Activated CD8-positive, alpha-beta memory T cell treated with anti-CD3 and anti-CD28 coated beads, Interleukin-2, amount 50 U/mL, for 1 hour (primary cell): ENCODE measurements around the gene VPS4A.
"Not testable (repeated sequence)": the region's sequence is repeated elsewhere in the genome, so short reads cannot be mapped to it uniquely, and the experiment has no call there.

Experiments used
- DNase-seq: peaks from one replicate; pipeline ENCODE4 v3.0.0-alpha.2; 2020; ENCODE audit errors: extremely low read depth

Gene VPS4A

DNA sequence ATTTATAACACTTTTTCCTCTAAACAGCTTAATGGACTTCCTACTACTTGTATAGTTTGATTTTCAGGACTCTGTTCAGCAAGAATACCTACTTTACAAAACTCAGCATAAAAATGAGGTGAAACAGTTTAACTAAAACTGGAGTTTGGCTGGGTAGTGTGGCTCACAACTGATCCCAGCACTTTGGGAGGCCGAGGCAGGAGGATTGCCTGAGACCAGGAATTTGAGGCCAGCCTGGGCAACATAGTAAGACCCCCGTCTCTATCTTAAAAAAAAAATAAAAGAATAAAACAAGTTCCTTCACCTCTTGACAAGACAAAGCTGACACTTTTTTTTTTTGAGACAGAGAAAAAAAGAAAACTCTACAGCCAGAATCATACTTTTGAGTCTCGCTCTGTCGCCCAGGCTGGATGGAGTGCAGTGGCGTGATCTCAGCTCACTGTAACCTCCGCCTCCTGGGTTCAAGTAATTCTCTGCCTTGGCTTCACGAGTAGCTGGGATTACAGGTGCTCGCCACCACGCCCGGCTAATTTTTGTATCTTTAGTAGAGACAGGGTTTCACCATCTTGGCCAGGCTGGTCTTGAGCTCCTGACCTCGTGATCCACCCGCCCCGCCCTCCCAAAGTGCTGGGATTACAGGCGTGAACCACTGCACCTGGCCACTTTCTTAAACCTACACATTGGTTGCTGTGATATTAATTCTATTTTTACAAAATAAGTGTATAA is 16.6 kb downstream of the VPS4A start:
- no peak for DNase-seq

DNA sequence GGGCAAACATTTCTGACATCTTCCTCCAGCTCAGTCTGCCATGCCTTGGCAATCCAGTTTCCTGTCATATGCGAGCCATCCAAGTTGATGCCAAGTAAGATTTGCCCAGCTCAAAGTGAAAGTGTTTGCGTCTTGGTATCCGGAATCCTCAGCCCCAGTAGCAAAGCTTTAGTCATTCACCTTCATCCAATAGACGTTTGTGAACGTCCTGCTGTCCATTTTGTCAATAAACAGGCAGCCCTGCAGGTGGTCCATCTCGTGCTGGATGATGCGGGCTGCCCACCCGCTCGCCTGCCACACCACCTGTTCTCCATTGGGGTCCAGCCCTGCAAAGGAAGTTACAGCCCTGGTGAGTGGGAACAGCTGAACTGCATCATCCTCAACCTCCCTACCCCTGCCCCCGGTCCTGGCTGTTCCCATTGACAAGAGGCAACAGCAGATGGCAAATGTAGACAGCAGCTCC is 17.7 kb downstream of the VPS4A start:
- DNase-seq = no peak

DNA sequence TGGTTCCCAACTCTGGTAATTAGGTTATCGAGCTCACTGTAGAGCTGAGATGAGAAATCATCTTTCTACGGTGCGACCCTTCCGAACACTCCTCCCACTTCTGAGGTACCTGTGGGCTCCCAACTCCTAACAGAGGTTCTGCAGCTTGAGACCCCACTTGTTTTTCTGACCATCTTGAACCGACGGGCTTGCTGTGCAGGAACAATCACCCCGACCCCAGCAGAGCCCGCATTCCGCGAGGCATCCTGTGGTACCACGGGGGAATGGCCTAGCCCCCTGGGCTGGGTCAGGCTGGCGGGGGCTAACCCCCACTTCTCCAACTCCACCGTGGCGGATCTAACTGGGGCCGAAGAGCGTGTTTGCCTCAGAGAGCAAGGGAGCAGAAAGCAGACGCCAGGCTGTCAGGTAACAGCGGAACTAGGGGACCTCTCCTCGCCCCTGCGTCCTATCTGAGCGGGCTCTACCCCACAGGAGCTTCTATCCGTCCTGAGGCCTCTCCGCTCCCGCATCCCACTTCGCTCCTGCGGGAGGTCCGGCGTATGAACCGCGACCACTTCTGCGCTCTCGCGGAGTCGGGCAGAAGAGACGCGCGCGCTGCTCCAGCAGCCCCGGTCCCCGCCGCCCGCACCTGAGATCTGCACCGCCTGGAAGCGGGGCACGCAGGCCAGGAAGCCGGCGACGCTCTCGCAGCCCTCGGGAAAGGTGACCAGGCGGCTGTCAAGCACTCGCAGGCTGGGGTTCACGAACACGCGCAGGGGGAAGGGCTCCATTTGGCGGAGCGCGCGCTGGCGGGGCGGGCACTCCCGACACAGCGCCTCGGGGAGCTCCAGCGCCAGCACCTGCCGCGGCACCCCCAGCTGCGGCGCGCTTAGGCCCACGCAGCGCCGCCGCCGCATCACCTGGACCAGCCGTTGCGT is 18.5 kb downstream of the VPS4A start:
- DNase-seq = no peak

DNA sequence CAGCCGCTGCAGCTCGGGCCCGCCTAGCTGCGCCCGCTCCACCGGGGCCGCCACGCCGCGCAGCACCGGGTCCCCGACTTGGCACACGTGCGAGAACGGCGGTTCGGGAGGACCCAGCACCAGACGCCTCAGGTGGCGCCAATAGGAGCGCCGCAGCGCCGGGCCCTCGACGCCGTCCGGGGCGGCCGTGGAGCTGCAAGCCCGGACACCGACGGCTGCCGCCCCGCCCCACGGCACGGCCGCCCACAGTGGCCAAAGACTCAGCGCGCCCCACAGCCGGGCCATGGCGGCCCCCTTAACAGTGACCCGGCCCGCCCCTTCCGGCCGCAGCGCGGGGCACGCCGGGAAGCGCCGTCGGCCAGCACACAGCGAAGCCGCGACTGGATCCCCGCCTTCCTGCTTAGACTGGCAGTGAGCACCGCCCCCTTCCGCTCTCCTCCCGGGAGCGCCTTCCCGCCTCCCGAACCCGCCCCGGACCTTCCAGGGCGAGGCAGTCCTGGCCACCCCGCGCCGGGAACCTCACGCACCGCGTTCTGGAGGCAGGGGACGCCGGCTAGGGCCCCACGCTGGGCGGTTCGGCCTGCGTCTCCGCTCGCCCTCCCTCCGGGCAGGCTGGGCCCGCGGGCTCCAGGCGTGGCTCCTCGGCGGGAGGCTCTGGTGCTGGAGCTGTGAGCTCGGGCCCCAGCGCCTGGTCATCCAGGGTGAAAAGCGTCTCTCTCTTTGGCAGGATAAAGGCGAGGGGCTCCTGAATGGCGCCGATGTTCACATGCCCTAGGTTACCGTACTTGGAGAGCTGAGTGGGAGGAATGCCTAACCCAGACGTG is 19.3 kb downstream of the VPS4A start, which contains the start of gene PDF:
Gene PDF (minus strand): TSS at position 303 of the 824 bp plus-strand sequence. CDS start 18 bp downstream, at position 285.
- peak; percentile 45 for DNase-seq

DNA sequence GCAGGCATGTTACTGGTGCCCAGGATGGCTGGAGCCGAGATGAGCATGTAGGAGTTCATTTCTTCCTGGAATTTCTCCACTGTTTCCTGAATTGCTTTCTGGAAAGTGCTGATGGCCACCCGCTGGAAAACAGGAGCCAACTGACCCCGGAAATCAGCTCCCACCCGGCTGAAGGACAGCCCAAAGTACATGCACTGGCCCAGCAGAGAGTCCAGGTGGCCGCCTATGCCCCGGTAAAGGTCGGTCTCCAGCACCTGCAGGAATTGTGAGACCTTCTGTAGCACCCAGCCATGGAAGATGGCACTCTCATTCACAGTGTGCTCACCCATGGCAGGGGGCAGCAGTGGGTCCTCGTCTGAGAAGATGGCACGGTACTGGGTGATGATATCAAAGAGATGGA is 23.5 kb downstream of the VPS4A start:
- no peak for DNase-seq

DNA sequence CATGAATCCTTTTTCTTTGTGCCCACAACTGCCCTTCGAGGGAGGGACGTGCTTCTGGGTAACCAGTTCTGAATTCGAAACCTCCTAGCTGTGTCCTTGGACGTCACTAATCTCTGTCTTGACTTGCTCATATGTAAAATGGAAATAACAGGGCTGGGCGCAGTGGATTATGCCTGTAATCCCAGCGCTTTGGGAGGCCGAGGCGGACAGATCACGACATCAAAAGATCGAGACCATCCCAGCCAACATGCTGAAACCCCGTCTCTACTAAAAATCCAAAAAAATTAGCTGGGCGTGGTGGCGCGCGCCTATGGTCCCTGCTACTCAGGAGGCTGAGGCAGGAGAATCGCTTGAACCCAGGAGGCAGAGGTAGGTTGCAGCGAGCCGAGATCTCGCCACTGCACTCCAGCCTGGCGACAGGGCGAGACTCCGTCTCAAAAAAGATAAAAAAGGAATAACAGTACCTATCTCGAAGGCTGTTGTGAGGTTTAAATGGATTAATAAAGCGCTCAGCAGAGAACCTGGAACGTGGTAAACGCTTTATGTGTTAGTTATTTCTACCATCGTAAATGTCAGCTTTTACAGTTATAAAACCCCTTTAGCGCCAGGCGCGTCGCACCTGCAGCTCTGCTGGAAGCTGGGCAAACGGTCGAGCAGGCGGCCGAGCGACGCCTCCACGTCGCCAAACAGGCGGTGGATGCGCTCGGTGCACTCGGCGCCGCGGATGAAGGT is 27.6 kb downstream of the VPS4A start:
- no peak for DNase-seq

DNA sequence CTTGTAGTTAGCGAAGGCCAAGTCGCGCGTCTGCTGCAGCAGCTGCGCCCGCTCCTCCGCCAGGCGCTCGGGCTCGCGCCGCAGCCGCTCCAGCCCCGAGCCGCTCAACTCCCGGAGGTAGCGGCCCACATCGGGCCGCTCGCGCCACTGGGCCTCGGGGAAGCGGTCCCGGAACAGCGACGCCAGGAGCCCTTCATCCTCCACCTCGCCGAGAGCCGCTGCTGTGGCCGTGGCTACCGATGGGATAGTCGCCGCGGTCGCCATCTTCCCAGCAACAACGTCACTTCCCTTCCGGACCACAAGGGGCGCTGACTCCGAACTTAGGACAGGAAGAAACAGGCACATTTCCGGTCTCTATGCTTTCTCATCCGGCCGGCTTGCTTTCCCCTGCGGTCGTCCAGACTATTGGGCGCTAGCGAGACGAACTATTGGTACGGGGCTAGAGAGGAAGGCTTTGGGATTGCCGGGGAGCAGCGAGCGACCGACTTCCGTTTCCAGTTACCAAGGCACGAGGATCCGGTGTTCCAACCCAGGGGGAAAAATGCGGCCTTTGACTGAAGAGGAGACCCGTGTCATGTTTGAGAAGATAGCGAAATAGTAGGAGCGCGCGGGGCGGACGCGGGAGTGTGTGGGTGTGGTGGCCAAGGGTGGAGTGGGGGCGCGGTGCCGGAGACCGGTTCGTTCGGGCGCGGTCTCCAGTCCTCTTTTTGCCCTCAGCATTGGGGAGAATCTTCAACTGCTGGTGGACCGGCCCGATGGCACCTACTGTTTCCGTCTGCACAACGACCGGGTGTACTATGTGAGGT is 28.3 kb downstream of the VPS4A start, which contains the start of the genes COG8 and NIP7:
Gene COG8 (minus strand): TSS at position 276 of the 806 bp plus-strand sequence. CDS start 12 bp downstream, at position 264.
Gene NIP7 (plus strand): TSS at position 484 of the 806 bp plus-strand sequence. CDS start 58 bp downstream, at position 542.
- peak; percentile 80 for DNase-seq

DNA sequence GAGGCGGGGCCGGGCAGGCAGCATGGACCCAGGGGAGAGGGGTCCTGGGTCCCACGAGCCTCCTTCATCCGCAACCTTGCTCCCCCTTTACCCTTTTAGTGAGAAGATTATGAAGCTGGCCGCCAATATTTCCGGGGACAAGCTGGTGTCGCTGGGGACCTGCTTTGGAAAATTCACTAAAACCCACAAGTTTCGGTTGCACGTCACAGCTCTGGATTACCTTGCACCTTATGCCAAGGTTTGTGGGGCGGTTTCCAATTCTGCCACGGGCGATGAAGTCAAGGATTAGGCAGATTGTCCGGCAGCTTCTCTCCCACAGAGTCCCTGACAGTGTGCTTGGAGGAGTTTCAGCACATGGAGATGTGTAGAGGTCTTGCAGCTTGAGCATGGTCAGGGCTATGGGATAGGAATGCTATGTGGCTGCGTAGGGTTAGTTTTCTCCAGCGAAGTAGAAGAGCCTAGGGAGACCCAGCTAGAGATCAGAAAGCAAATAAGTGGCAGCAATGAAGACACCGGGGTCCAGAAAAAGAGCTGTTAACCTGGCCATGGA is 29.0 kb downstream of the VPS4A start:
- no peak for DNase-seq

DNA sequence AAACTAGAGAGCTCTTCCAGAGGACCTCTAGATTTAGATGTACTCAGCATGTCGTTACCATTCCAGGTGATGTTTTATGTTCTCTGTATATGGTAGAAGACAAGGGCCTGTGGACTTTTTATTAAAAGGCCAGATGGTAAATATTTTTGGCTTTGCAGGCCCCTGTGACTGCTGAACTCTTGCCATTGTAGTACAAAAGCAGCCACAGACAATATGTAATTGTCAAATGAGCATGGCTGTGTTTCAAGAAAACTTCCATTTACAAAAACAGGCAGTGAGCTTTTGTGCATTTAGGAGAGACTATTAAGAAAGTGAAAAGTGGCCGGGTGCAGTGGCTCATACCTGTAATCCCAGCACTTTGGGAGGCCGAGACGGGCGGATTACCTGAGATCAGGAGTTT is 33.0 kb downstream of the VPS4A start:
- DNase-seq = no peak

DNA sequence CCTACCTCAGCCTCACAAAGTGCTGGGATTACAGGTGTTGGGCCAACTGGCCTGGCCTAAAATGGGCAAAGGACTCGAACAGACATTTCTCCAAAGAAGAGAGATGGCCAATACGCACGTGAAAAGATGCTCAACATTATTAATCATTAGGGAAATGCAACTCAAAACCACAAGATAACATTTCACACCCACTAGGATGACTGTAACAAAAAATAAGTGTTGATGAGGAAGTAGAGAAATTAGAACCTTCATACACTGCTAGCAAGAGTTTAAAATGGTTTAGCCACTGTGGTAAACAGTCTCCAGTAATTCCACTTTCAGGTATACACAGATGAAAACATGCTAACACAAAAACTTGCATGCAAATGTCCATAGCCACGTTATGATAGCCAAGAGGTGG is 34.8 kb downstream of the VPS4A start:
- no peak for DNase-seq

DNA sequence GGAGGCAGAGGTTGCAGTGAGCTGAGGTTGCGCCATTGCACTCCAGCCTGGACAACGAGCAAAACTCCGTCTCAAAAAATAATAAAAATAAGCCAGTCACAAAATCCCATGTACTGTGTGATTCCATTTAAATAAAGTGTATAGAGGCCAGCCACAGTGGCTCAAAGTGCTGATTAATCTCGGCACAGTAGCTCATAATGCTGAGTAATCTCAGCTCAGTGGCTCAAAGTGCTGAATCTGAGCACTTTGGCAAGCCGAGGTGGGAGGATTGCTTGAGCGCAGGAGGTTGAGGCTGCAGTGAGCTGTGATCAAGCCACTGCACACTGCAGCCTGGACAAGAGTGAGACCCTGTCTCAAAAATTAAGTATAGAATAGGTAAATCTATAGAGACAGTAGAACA is 35.5 kb downstream of the VPS4A start:
- DNase-seq = no peak

DNA sequence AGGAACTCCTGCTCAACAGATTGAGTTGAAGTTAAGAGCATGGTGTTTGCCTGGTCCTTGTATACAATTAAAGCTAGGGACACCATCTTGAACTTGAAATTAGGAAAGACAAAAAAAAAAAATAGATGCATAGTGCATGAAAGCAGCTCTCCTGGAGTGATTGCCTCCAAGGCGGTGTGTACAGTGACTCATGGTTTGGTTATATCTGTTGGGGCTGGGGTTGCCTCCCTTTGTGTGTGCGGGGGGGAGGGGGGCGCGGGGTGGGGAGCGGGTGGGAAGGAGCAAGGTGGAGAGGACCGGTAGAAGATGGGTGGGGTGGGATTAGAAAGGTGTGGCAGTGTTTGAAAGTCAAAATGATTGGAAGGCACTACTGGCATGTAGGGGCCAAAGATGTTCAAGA is 37.1 kb downstream of the VPS4A start:
- no peak for DNase-seq

DNA sequence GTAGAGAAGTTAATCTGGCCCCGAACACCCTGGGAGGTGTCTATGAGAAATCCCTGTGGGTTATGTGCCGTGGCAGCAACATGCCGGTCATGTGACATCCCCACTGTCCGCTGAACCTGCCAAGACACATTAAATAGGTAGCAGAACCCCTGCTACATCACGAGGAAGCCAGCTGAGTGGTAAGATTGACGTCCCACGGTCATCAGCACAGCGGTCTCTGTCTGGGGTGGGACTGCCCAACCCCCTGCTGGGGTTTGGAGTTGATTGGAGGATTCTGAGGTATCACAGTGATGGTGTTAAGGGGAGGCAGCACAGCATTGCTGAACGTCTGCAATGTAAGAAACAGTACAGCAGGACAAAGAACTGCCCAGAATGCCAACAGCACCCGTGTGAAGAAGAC is 38.4 kb downstream of the VPS4A start:
- no peak for DNase-seq

DNA sequence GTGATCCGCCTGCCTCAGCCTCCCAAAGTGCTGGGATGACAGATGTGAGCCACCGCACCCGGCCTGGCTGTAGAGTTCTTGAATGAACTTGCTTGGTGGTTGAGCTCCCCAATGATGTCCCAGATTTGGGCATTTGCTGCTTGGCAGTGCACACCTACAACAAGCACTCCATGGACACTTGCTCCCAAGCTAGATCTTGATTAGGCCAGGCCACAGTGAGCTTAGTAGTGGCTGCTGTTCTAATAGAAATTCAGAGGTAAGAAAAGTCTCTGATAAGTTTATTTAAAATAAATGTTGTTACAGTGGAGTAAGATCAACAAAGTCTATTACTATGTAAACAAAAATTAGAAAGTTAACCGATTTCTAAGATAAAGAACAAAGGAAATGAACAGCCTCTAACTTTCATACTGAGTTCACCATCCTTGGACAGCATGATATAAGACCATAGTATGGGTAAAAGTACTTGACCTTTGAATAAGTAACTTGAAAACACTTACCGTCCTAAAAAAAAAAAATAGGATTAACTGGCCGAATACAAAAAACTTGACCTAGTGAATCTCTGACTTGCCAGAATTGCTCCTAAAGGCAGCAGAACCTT is 39.5 kb downstream of the VPS4A start:
- no peak for DNase-seq

DNA sequence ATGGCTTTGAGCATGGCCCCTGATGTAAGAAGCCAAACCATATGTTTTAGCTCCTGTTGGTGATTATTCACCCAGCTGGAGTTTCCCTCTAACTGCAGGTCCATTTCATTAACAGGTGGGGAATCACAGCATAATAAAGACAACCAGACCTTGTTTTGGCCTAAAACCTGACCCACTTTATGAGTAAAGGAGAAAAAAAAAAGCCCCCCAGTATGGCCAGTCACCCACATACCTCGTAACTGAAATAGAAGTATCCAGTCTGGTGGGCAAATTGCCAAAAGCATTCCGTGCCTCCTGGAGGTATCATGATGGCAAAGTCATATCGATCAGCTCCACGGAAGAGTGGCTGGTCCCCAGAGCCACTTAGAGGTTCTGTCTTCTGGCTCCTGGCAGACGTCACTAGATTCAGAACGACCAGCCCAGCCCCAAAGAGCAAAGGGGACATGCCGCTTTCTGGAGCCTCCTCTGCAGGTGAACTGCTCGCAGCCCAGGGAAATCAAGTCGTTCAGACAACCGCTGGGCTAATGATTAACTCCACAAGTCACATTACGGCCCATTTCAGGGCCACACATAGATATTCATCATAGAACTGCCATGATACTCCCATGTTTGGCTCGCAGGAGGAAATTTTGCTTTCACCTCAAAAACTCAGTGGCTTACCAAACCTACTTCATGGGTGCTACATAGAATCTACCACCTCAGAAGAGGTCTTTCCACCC is 40.3 kb downstream of the VPS4A start, which contains the start of gene TMED6:
Gene TMED6 (minus strand): TSS at position 478 of the 719 bp plus-strand sequence. CDS start 33 bp downstream, at position 445.
- no peak for DNase-seq

DNA sequence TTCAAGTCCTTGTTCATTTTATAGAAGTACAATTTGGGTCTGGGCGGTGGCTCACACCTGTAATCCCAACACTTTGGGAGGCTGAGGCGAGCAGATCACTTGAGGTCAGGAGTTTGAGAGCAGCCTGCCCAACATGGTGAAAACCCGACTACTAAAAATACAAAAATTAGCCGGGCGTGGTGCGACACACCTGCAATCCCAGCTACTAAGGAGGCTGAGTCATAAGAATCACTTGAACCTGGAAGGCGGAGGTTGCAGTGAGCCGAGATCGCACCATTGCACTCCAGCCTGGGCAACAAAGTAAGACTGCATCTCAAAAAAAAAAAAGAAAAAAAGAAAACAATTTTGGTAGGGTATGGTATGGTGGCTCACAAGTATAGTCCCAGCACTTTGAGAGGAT is 48.9 kb downstream of the VPS4A start:
- DNase-seq = not testable (repeated sequence)

DNA sequence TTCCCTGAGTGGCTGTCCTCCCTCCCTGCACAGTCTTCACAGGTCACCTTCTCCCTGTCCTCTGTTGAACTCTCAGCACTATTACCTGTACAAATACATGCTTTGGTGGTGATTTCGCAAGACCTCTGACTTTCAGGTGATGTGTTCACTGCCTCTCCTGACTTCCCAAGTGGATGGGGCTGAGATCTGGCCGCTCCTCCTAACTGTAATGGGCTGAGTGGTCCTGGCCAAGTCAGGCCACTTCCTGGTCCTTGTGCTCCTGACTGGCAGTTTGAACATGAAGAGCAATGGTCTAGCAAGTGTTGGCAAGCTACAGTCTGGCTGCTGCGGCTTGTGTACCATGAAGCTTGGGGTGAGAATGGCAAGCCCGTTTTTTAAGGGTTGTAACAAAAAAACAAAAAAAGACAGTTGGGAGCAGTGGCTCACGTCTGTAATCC is 52.1 kb downstream of the VPS4A start:
- DNase-seq = no peak

DNA sequence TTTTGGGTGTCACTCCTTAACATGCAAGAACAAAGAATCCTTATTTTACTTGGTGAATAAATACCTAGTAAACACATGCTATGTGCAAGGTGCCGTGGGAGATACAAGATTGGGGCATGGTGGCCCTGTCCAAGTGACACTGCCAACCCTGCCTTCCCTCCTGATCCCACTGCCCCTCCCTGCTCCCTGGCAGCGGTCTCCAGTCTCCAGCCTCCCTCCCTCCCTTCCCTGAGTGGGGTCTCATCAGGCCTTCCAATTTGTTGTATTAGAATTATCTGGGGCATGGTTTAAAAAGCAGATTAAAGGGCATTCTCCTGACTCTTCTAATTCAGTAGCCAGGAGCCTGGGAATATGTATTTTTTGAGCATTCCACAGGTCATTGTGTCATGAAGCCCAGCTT is 52.9 kb downstream of the VPS4A start:
- no peak for DNase-seq

DNA sequence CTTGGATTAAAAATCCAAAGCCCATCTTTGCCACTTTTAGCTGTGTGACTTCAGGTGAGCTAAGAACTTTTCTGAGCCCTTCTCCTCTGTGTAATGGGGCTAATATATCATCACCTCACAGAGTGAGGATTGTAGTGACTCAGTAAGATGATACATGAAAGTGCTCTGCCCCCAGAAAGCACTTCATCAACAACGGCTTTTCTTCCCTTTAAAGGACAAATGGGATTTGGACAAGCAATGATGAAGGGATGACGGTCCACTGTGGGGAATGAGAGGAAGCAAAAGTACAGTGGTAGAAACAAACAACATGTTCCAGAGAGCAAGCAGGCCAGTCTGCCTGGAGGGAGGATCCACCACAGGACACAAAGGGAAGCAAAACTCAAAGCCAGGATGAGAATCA is 54.8 kb downstream of the VPS4A start:
- DNase-seq = no peak
